ENCODE measurements around the gene FCN3. TPM values are rescaled to one million over a fixed set of nuclear protein-coding genes. Genes with fewer than 3 reads are reported as not detected.

Gene FCN3
- total RNA-seq (ENCODE audit: low replicate concordance), result not detected in 2 replicates
- long read RNA-seq, result 0 reads

- H3K36me3 Mint-ChIP-seq, result no peaks in the 10 kb centered on the region
- TF ChIP-seq CTCF (conservative IDR thresholded peaks at IDR 0.05), result no peak
- H3K4me3 Mint-ChIP-seq, result no peak within 1 kb of the TSS
- no peak for DNase-seq (ENCODE audit: extremely low spot score, unreplicated experiment)
- peaks cover under 1% of the 10 kb centered on the region for H3K27me3 Mint-ChIP-seq
- no peaks in the 10 kb centered on the region for H3K9me3 Mint-ChIP-seq
- no peaks in the 10 kb centered on the region for H3K4me1 Mint-ChIP-seq (ENCODE audit: unreplicated experiment)
- H3K27ac Mint-ChIP-seq, result no peak within 1 kb of the TSS
Measured at GRCh38 chr1:27374362-27375086, at the start of gene FCN3. Gene FCN3, minus strand, starts transcription at chr1:27374824. Its CDS starts 6 bp downstream, at chr1:27374818.

- no peak for DNase-seq (ENCODE audit: extremely low spot score, unreplicated experiment)
- TF ChIP-seq CTCF (conservative IDR thresholded peaks at IDR 0.05), result no peak
- H3K27ac Mint-ChIP-seq, result peak overlapping the region; percentile 34
- peaks cover 41% of the 10 kb centered on the region for H3K4me1 Mint-ChIP-seq (ENCODE audit: unreplicated experiment)
- H3K36me3 Mint-ChIP-seq, result peaks cover 19% of the 10 kb centered on the region
- no peaks in the 10 kb centered on the region for H3K9me3 Mint-ChIP-seq
- no peak overlapping the region for H3K4me3 Mint-ChIP-seq
- H3K27me3 Mint-ChIP-seq, result no peaks in the 10 kb centered on the region
Measured at GRCh38 chr1:27423709-27424108, 49.1 kb upstream of the FCN3 start.

- DNase-seq (ENCODE audit: extremely low spot score, unreplicated experiment), result no peak
- H3K36me3 Mint-ChIP-seq, result peaks cover 28% of the 10 kb centered on the region
- no peaks in the 10 kb centered on the region for H3K9me3 Mint-ChIP-seq
- peak overlapping the region; percentile 46 for H3K4me3 Mint-ChIP-seq
- peaks cover 28% of the 10 kb centered on the region for H3K4me1 Mint-ChIP-seq (ENCODE audit: unreplicated experiment)
- H3K27me3 Mint-ChIP-seq, result no peaks in the 10 kb centered on the region
- no peak for TF ChIP-seq CTCF (conservative IDR thresholded peaks at IDR 0.05)
- peak overlapping the region; percentile 77 for H3K27ac Mint-ChIP-seq
Measured at GRCh38 chr1:27418326-27419185, 43.9 kb upstream of the FCN3 start.

GRCh38 chr1:27417713-27418112, 43.1 kb upstream of the FCN3 start:
- DNase-seq (ENCODE audit: extremely low spot score, unreplicated experiment), result no peak
- H3K36me3 Mint-ChIP-seq, result peaks cover 31% of the 10 kb centered on the region

More at GRCh38 chr1:27417713-27418112, 43.1 kb upstream of the FCN3 start:
- Mint-ChIP-seq H3K27me3 (no peaks in the 10 kb centered on the region), H3K4me1 (ENCODE audit: unreplicated experiment) (peaks cover 27% of the 10 kb centered on the region), H3K9me3 (no peaks in the 10 kb centered on the region), H3K27ac (peak overlapping the region; percentile 77), H3K4me3 (no peak overlapping the region)
- no peak for TF ChIP-seq CTCF (conservative IDR thresholded peaks at IDR 0.05)

Measured in type B pancreatic cell (in vitro differentiated cells).